ENCODE data around the gene NF2. TPM values are rescaled to one million over a fixed set of nuclear protein-coding genes. Genes with fewer than 3 reads are reported as not detected.
A peak's percentile ranks its signal among the peaks of the same experiment; 100 is the strongest.

Gene NF2
- total RNA-seq, 3 donors from 2014 or later (not counting 1 experiment from before 2014, with no cell fraction given) = 32.4 to 43.8 (median 39.6) TPM

DNA sequence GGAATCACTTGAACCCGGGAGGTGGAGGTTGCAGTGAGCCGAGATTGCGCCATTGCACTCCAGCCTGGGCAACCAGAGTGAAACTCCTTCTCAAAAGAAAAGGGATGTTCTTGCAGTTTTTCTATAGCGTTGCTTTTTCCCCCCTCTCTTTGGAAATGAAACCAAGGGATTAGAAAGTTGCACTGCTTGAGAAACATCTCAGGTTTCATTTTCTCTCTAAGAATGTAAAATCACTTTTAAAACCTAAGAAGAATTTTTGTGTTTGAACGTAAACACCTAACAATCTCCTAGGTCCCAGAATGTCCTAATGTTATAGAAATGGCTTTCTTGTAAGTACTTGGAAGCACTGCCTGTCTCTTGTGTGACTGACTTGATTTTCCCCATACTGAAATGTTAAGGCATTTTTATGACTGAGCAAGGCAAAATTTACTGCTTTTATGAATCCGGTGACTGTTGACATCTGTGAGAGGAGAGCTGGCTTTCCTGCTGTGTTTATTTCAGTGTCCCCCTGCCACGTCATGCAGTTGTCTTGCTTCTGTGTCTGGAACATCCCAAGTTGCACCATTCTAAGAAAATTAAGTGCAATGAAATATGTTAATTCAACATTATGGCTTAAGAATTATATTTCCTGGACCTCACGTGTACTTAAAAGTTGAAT lies 37.7 kb downstream of the NF2 start:
- Histone ChIP-seq H3K36me3 (ENCODE audit: control insufficient read depth, insufficient read depth, low read length) (peaks cover 11% of the 10 kb centered on the region), H3K4me1 (ENCODE audit: control insufficient read depth, insufficient read depth, low read length) (peaks cover 17% of the 10 kb centered on the region), H3K4me3 (ENCODE audit: low read length) (no peak overlapping the region), H3K27me3 (ENCODE audit: control insufficient read depth, insufficient read depth, low read length) (no peaks in the 10 kb centered on the region), H3K27ac (ENCODE audit: low read length) (no peak overlapping the region), H3K9me3 (ENCODE audit: control insufficient read depth, insufficient read depth, low read length) (no peaks in the 10 kb centered on the region)
- 86% methylated on average over 5 of the region's 8 CpGs for WGBS (ENCODE audit: insufficient coverage)
- Mint-ChIP-seq H3K27me3 (ENCODE audit: low read depth in 2 of 2) (no peaks in the 10 kb centered on the region), H3K36me3 (no peaks in the 10 kb centered on the region), H3K9me3 (no peaks in the 10 kb centered on the region), H3K27ac (no peak overlapping the region), H3K4me1 (peaks cover 11 to 13% of the 10 kb centered on the region in 2 donors), H3K4me3 (no peak overlapping the region)
- intact Hi-C loops (cut with micrococcal nuclease) = no loop called here
- DNase-seq = no peak
- no peak for ATAC-seq
- TF ChIP-seq, protein P1, sequence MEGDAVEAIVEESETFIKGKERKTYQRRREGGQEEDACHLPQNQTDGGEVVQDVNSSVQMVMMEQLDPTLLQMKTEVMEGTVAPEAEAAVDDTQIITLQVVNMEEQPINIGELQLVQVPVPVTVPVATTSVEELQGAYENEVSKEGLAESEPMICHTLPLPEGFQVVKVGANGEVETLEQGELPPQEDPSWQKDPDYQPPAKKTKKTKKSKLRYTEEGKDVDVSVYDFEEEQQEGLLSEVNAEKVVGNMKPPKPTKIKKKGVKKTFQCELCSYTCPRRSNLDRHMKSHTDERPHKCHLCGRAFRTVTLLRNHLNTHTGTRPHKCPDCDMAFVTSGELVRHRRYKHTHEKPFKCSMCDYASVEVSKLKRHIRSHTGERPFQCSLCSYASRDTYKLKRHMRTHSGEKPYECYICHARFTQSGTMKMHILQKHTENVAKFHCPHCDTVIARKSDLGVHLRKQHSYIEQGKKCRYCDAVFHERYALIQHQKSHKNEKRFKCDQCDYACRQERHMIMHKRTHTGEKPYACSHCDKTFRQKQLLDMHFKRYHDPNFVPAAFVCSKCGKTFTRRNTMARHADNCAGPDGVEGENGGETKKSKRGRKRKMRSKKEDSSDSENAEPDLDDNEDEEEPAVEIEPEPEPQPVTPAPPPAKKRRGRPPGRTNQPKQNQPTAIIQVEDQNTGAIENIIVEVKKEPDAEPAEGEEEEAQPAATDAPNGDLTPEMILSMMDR (IDR thresholded peaks at IDR 0.05) = no peak

DNA sequence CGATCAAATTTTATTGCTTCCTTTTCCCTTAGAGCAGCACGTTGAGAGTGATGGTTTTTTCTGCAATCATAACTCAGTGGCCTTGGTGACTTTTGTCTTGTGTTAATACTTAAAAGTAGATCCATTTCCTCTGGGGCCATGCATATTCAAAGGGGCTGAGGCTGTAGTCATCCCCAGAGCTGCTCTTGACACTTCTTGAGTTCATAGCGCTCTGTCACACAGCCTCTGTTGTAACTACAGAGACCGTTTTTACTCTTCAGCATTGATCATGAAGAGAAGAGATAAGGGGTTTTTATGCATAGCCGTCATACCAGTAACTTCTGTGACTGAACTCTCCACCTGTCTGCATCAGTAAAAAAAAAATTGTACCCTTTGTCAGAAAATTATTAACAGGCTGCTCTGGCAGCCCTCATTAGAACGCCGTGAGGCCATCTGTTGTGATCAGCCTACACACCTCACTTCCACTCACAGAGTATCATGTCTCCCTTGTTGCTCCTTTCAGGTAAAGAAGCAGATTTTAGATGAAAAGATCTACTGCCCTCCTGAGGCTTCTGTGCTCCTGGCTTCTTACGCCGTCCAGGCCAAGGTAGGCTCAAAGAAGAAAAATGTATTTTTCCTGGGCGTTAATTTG lies 38.4 kb downstream of the NF2 start:
- Mint-ChIP-seq H3K36me3 (no peaks in the 10 kb centered on the region), H3K4me1 (peaks cover 11 to 13% of the 10 kb centered on the region in 2 donors), H3K4me3 (no peak overlapping the region), H3K9me3 (no peaks in the 10 kb centered on the region), H3K27me3 (ENCODE audit: low read depth in 2 of 2) (no peaks in the 10 kb centered on the region), H3K27ac (no peak overlapping the region)
- intact Hi-C loops (cut with micrococcal nuclease) = no loop called here
- Histone ChIP-seq H3K27me3 (ENCODE audit: control insufficient read depth, insufficient read depth, low read length) (no peaks in the 10 kb centered on the region), H3K4me3 (ENCODE audit: low read length) (no peak overlapping the region), H3K27ac (ENCODE audit: low read length) (no peak overlapping the region), H3K9me3 (ENCODE audit: control insufficient read depth, insufficient read depth, low read length) (no peaks in the 10 kb centered on the region), H3K4me1 (ENCODE audit: control insufficient read depth, insufficient read depth, low read length) (peaks cover 17% of the 10 kb centered on the region), H3K36me3 (ENCODE audit: control insufficient read depth, insufficient read depth, low read length) (peaks cover 11% of the 10 kb centered on the region)
- ATAC-seq = no peak
- 82% methylated on average over 9 of the region's 10 CpGs for WGBS (ENCODE audit: insufficient coverage)
- DNase-seq = no peak
- TF ChIP-seq, protein P1 (IDR thresholded peaks at IDR 0.05) = no peak

DNA sequence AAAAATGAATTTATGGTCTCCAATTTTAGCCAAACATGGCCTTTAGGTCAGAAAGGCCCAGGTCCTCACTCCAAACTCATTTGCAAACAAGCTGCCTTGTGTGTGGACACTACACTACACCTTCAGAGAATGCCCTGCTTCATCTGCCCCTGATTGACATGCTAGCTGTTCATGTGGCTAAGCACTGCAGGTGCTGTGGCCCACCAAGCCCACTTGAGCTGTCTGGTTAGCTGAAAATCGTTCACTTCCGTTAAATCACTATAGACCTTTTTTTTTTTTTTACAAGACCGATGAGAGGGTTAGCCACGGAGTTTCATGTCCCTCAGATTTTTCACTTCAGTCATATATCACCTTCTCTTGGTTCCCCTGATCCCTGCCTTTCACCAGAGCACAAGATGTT lies 39.3 kb downstream of the NF2 start:
- Mint-ChIP-seq H3K36me3 (no peaks in the 10 kb centered on the region), H3K4me1 (peaks cover 11 to 13% of the 10 kb centered on the region in 2 donors), H3K27me3 (ENCODE audit: low read depth in 2 of 2) (no peaks in the 10 kb centered on the region), H3K9me3 (no peaks in the 10 kb centered on the region), H3K27ac (peak overlapping the region in 1 of 2 donors; percentile 66), H3K4me3 (no peak overlapping the region)
- WGBS (ENCODE audit: insufficient coverage) = 40% methylated on average over 4 of the region's 4 CpGs
- DNase-seq = no peak
- H3K36me3 ChIP-seq (ENCODE audit: control insufficient read depth, insufficient read depth, low read length) = peaks cover 9% of the 10 kb centered on the region
- no peak for ATAC-seq
- TF ChIP-seq, protein P1 (IDR thresholded peaks at IDR 0.05) = no peak
- no peaks in the 10 kb centered on the region for H3K9me3 ChIP-seq (ENCODE audit: control insufficient read depth, insufficient read depth, low read length)
- H3K4me3 ChIP-seq (ENCODE audit: low read length) = no peak overlapping the region
- intact Hi-C loops (cut with micrococcal nuclease) = no loop called here
- H3K27ac ChIP-seq (ENCODE audit: low read length) = no peak overlapping the region
- no peaks in the 10 kb centered on the region for H3K27me3 ChIP-seq (ENCODE audit: control insufficient read depth, insufficient read depth, low read length)
- peaks cover 17% of the 10 kb centered on the region for H3K4me1 ChIP-seq (ENCODE audit: control insufficient read depth, insufficient read depth, low read length)

Measured in natural killer cell (primary cell).